OCI-LY1 (cell line): Measurements from ENCODE around the gene LARP1.

Source experiments
- CTCF ChIP-seq: fragments of 200-600 bp; sonication (generic), shearing (Covaris generic); IDR thresholded peaks from 2 replicates; pipeline ENCODE4 v1.5.1; 2017; ENCODE audit warnings: mild to moderate bottlenecking, antibody characterized with exemption, low read length, moderate library complexity, mixed read lengths
- EZH2 ChIP-seq: fragments of 200-600 bp; sonication (generic), shearing (Covaris generic); IDR thresholded peaks from 2 replicates; pipeline ENCODE4 v1.8.0; 2017; ENCODE audit warnings: borderline replicate concordance, mixed run types, mild to moderate bottlenecking, antibody characterized with exemption, low read length, moderate library complexity, mixed read lengths

GRCh38 chr5:154818471-154819116 is 63.4 kb downstream of the LARP1 start:
- TF ChIP-seq CTCF (no peak), EZH2 (no peak)
